Endothelial cell of umbilical vein (primary cell): Measurements from ENCODE around the gene SNRPF. TPM values are rescaled to one million over a fixed set of nuclear protein-coding genes. Genes with fewer than 3 reads are reported as not detected.
"Not testable (repeated sequence)": the region's sequence is repeated elsewhere in the genome, so short reads cannot be mapped to it uniquely, and the experiment has no call there.

Experiments
- BruUV-seq: library from RNA; stranded (reverse); fragments of 400-500 nt; replicated peaks from 2 replicates; lab custom pipeline; 2021; lab: Mats Ljungman, UMichigan
- CTCF ChIA-PET: fragments of 300-600, 350-600 bp; sonication (Branson Sonifier 250); formaldehyde crosslinking; loops from one replicate; lab custom pipeline; 2021; ENCODE audit warnings: antibody characterized with exemption, inconsistent platforms; lab: Charles Lee
- POLR2A ChIA-PET: fragments of 300-600, 350-600 bp; sonication (Branson Sonifier 250); formaldehyde crosslinking; loops from one replicate; lab custom pipeline; 2021; ENCODE audit warnings: antibody characterized with exemption, inconsistent platforms; lab: Charles Lee
- DNase-seq: peaks from one replicate; pipeline ENCODE4 v3.0.0-alpha.2; 2011; ENCODE audit warnings: low read depth, low spot score
- FAIRE-seq: peaks from 2 replicates; lab custom pipeline; 2011; peaks lifted over from hg19 to GRCh38; lab: Jason Lieb, UNC
- H2AFZ ChIP-seq: 2 replicates; pipeline ENCODE4 v1.6.0; 2012; ENCODE audit warnings: low read depth, low read length, control low read depth, inconsistent platforms
- H3K27ac ChIP-seq: 2 replicates; pipeline ENCODE4 v1.5.1; 2011; ENCODE audit warnings: low read depth, mild to moderate bottlenecking, control low read depth, low read length, moderate library complexity; ENCODE audit not compliant: insufficient read depth
- H3K27me3 ChIP-seq, 2 experiments: 2 replicates each; pipeline versions ENCODE4 v1.6.0 to v1.6.1; 2011; ENCODE audit warnings: low read length in 2 of 2, mixed read lengths in 1 of 2; ENCODE audit not compliant: control insufficient read depth in 2 of 2, insufficient read depth in 2 of 2
- H3K36me3 ChIP-seq, 2 experiments: 2 replicates in 1 of 2; 3 replicates in 1 of 2; pipeline ENCODE4 v1.5.1; 2011; ENCODE audit warnings: low read length in 2 of 2, mild to moderate bottlenecking in 1 of 2, moderate library complexity in 1 of 2; ENCODE audit not compliant: control insufficient read depth in 2 of 2, insufficient read depth in 2 of 2; ENCODE audit errors: extremely low read depth in 1 of 2
- H3K4me1 ChIP-seq: 3 replicates; pipeline ENCODE4 v1.5.1; 2011; ENCODE audit warnings: mild to moderate bottlenecking, low read length; ENCODE audit not compliant: control insufficient read depth, insufficient read depth; ENCODE audit errors: extremely low read depth
- H3K4me2 ChIP-seq: 2 replicates; pipeline ENCODE4 v1.6.1; 2011; ENCODE audit warnings: low read length, control low read depth, mixed read lengths; ENCODE audit not compliant: insufficient read depth
- H3K4me3 ChIP-seq, 3 experiments: fragments of 200-600 bp in 1 of 3; sonication (generic), shearing (Covaris generic) in 1 of 3; replicated peaks in 1 of 3; 2 replicates each; pipeline ENCODE4 v1.5.1; 2011 to 2016; ENCODE audit warnings: control low read depth in 3 of 3, low read length in 3 of 3, mild to moderate bottlenecking in 2 of 3, inconsistent platforms in 1 of 3, low read depth in 1 of 3, moderate library complexity in 1 of 3; ENCODE audit not compliant: insufficient read depth in 1 of 3
- H3K79me2 ChIP-seq: 2 replicates; pipeline ENCODE4 v1.6.0; 2012; ENCODE audit warnings: low read length, inconsistent platforms; ENCODE audit not compliant: control insufficient read depth, insufficient read depth
- H3K9ac ChIP-seq: replicated peaks from 2 replicates; pipeline ENCODE3; 2011; ENCODE audit warnings: low read length, control low read depth; ENCODE audit not compliant: insufficient read depth; ENCODE audit errors: extremely low read depth
- H3K9me1 ChIP-seq: replicated peaks from 3 replicates; pipeline ENCODE4 v1.6.0; 2011; ENCODE audit warnings: mild to moderate bottlenecking, low read length; ENCODE audit not compliant: control insufficient read depth, insufficient read depth; ENCODE audit errors: extremely low read depth
- H3K9me3 ChIP-seq: replicated peaks from 2 replicates; pipeline ENCODE4 v1.5.1; 2012; ENCODE audit warnings: low read length, inconsistent platforms; ENCODE audit not compliant: control insufficient read depth, insufficient read depth
- H4K20me1 ChIP-seq: replicated peaks from 2 replicates; pipeline ENCODE3; 2011; ENCODE audit warnings: mild to moderate bottlenecking, low read length; ENCODE audit not compliant: control insufficient read depth, insufficient read depth; ENCODE audit errors: extremely low read depth
- CTCF ChIP-seq, 2 donors: IDR thresholded peaks; 1 replicate in 1 of 2; 2 replicates in 1 of 2; pipeline ENCODE4 v1.5.1; 2011; ENCODE audit warnings: low read length in 2 of 2, mild to moderate bottlenecking in 2 of 2, moderate library complexity in 2 of 2, control low read depth in 1 of 2, inconsistent platforms in 1 of 2, low read depth in 1 of 2; ENCODE audit not compliant: insufficient read depth in 1 of 2; ENCODE audit errors: extremely low read depth in 1 of 2
- JUN ChIP-seq: IDR thresholded peaks from 2 replicates; pipeline ENCODE4 v1.6.1; 2011; ENCODE audit warnings: borderline replicate concordance, low read depth; ENCODE audit not compliant: insufficient read length, insufficient read depth
- dilution Hi-C: fragments of 300-500 bp; cut with MboI; formaldehyde crosslinking; loops from one replicate; pipeline ENCODE4 v1.15.0; 2019; ENCODE audit warnings: low sequenced_read_pairs; ENCODE audit not compliant: extremely low pct_ligation_motif_present
- intact Hi-C: fragments of 100-400 bp; cut with micrococcal nuclease; formaldehyde crosslinking; loops from one replicate; pipeline ENCODE4 v1.10.0; 2022
- polyA plus RNA-seq, 4 experiments: library from polyadenylated mRNA; depleted of rRNA in 3 of 4; stranded (reverse) in 3 of 4; unstranded in 1 of 4; fragments of >200 nt; gene quantifications; 2 replicates each; pipeline versions ENCODE4 v1.2.1 to v1.2.3, GENCODE V29; 2011 to 2012; ENCODE audit warnings: missing spikeins in 1 of 4
- total RNA-seq: library from RNA; stranded (reverse); gene quantifications from 2 replicates; pipeline ENCODE4 v1.2.3, GENCODE V29; 2021

SNRPF gene
- total and polyA plus RNA-seq, 2 donors (not counting 3 experiments of a cell fraction or from before 2014, with no cell fraction given) = 17.1 to 36.6 TPM

GRCh38 chr12:95812155-95812554 is 46.6 kb upstream of the SNRPF start:
- CTCF ChIA-PET = interaction anchor here (2.1 to 5.1 kb wide), 3 partner anchors 187 to 237 kb away, joined by 4 to 39 read pairs (median 14); no protein-coding TSS in a partner anchor
- peaks cover 14% of the 10 kb centered on the region for H3K4me1 ChIP-seq
- H3K9ac ChIP-seq, H3K4me3 ChIP-seq, H3K9me3 ChIP-seq, DNase-seq, FAIRE-seq, BruUV-seq, H4K20me1 ChIP-seq, POLR2A ChIA-PET, H3K27ac ChIP-seq, H3K36me3 ChIP-seq, H3K9me1 ChIP-seq, intact Hi-C loops, H3K79me2 ChIP-seq, H3K4me2 ChIP-seq, H3K27me3 ChIP-seq, H2AFZ ChIP-seq: not testable (repeated sequence)
- dilution Hi-C loops = loop anchor here (5.0 kb wide), 1 partner anchor 35 kb away; no protein-coding TSS in a partner anchor

- DNase-seq = peak; percentile 65
- intact Hi-C loops = loop anchor here (1.0 kb wide), 2 partner anchors 192 to 233 kb away; no protein-coding TSS in a partner anchor
- CTCF ChIA-PET = interaction anchor here (0.8 to 1.4 kb wide), 5 partner anchors 109 to 241 kb away, joined by 3 to 15 read pairs (median 4); no protein-coding TSS in a partner anchor
Observed at GRCh38 chr12:95815632-95816212, 43.0 kb upstream of the SNRPF start.

More at GRCh38 chr12:95815632-95816212, 43.0 kb upstream of the SNRPF start:
- H3K4me2 ChIP-seq = no peak overlapping the region
- no peaks in the 10 kb centered on the region for H3K27me3 ChIP-seq
- H2AFZ ChIP-seq = no peak overlapping the region
- H3K4me1 ChIP-seq = no peaks in the 10 kb centered on the region
- no TSS peak for BruUV-seq
- no peaks in the 10 kb centered on the region for H3K79me2 ChIP-seq
- dilution Hi-C loops = no loop called here
- H3K9me1 ChIP-seq = no peaks in the 10 kb centered on the region
- no peaks in the 10 kb centered on the region for H3K36me3 ChIP-seq
- no peaks in the 10 kb centered on the region for H4K20me1 ChIP-seq
- no peak overlapping the region for H3K9ac ChIP-seq
- H3K27ac ChIP-seq = no peak overlapping the region
- TF ChIP-seq CTCF (IDR thresholded peaks at IDR 0.05; ENCODE audit: extremely low read depth in 1 of 2, insufficient read depth in 1 of 2, low read depth in 1 of 2, low read length in 2 of 2) (peak; percentile 34 to 57), JUN (no peak)
- no peak overlapping the region for H3K4me3 ChIP-seq
- no peaks in the 10 kb centered on the region for H3K9me3 ChIP-seq
- FAIRE-seq = peak; percentile 75
- POLR2A ChIA-PET = no interaction called here
